ENCODE results near the gene PKDREJ. TPM values are rescaled to one million over a fixed set of nuclear protein-coding genes. Genes with fewer than 3 reads are reported as not detected.

Gene PKDREJ
- total RNA-seq, 1 experiment from 2014 or later = not detected

- no peak for DNase-seq (ENCODE audit: extremely low read depth, low read depth)
These were observed 23.7 kb downstream of the PKDREJ start for GRCh38 chr22:46239261-46240048.

DNA sequence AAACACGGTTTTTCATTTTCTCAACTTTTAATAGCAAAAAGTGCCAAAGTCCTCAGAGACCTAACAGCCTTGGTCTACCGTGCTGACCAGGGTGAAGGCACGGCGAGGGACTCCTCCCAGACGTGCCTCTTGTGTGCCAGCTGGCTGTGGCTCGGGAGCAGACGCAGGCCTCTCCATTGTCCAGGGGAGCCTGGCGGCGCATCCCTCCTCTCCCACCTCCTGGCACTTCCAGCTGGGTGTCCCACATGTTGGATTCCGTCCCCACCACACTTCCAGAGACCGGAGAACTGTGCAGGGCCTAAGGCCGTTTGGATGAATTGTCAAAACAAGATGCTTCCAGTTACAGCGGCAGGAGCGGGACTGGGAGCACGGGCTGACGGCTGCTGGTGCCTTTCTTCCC is 24.6 kb downstream of the PKDREJ start:
- DNase-seq (ENCODE audit: extremely low read depth, low read depth) = no peak

DNA sequence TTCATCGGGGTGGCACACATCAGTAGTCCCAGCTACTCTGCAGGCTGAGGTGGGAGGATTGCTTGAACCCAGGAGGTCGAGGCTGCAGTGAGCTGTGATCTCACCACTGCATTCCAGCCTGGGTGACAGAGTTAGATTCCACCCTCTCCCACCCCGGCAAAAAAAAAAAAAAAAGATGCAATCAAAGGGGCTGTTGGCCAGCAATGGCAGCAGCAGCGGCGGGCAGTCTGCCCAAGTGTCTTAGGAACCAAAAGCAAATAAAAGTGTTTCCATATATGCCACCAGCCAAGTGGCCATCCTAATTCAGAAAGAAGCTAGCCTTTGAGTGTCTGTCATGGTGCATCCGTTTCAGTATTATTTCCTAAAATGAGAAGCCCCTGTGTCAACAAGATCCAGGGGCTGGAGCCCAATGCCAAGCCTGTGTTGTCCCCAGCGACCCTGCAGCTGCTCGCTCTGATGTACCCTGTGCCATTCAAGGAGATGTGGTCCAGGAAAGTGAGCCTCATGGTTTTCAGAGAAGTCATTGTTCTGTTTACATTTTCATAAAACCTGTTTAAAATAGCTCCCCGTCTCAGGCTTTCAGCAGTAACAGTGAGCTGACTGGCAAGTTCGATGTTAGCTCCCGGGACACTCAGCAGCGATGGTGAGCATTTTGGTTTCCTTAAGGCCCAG is 25.6 kb downstream of the PKDREJ start:
- DNase-seq (ENCODE audit: extremely low read depth, low read depth) = no peak

DNA sequence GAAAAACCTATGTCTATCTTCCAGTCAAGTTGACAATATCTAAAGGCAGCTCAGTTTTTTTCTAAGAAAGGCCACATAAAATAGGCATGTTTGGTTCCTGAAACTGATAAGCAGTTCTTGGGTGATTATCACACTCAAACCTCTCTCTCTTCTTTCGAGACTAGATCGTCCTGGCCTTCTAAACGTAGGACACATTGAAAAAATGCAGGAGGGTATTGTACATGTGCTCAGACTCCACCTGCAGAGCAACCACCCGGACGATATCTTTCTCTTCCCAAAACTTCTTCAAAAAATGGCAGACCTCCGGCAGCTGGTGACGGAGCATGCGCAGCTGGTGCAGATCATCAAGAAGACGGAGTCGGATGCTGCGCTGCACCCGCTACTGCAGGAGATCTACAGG is 28.2 kb downstream of the PKDREJ start:
- DNase-seq (ENCODE audit: extremely low read depth, low read depth) = no peak

GRCh38 chr22:46233231-46233630 is 29.9 kb downstream of the PKDREJ start:
- DNase-seq (ENCODE audit: extremely low read depth, low read depth) = no peak

DNA sequence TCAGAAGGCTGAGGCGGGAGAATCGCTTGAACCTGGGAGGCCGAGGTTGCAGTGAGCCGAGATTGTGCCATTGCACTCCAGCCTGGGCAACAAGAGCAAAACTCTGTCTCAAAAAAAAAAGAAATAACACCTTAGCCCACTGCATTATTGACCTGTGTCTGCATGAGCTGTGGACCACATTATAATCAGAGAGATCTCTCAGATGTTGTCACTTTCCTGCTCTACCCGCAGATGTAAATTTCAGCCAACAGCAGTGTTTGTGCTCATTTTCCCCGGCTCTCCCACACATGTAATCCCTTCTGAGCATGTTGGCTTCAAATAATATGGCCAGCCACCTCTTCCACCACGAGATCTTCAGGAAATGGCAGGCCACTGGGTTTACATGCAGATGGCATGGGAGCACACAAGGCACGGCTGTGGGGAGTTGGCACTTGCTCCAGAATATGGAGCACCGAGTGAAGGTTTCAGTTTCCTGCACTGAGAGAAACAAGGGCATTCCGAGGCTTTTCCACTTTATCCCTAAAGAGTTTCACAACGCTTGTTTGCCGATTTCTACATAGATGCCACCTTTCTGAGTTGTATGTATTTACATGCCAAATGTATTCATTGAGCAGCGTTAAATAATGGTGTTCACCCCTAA is 32.8 kb downstream of the PKDREJ start:
- DNase-seq (ENCODE audit: extremely low read depth, low read depth) = no peak

- no peak for DNase-seq (ENCODE audit: extremely low read depth, low read depth)
These were observed 33.4 kb downstream of the PKDREJ start for GRCh38 chr22:46229701-46230100.

- no peak for DNase-seq (ENCODE audit: extremely low read depth, low read depth)
These were observed 36.6 kb downstream of the PKDREJ start for GRCh38 chr22:46226577-46226976.

GRCh38 chr22:46225631-46226030 is 37.5 kb downstream of the PKDREJ start:
- no peak for DNase-seq (ENCODE audit: extremely low read depth, low read depth)

DNA sequence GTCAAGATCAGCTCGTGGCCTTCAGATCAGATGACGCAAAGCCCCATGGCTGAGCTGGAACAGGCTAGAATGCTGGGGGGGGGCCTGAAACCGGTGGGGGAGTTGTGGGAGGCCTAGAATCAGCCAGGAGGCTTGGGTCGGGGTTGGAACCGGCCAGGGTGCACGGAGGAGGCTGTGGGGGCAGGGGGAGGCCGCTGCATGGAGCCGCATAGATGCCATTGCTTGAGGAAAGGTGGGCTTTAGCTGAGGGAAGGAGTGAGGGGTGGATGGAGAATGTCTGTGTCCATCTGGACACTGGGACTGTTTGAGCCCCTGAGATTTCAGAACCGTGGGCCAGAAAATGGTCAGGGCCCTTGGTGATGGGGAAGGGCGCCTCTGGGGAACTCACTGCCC is 38.2 kb downstream of the PKDREJ start:
- no peak for DNase-seq (ENCODE audit: extremely low read depth, low read depth)

DNA sequence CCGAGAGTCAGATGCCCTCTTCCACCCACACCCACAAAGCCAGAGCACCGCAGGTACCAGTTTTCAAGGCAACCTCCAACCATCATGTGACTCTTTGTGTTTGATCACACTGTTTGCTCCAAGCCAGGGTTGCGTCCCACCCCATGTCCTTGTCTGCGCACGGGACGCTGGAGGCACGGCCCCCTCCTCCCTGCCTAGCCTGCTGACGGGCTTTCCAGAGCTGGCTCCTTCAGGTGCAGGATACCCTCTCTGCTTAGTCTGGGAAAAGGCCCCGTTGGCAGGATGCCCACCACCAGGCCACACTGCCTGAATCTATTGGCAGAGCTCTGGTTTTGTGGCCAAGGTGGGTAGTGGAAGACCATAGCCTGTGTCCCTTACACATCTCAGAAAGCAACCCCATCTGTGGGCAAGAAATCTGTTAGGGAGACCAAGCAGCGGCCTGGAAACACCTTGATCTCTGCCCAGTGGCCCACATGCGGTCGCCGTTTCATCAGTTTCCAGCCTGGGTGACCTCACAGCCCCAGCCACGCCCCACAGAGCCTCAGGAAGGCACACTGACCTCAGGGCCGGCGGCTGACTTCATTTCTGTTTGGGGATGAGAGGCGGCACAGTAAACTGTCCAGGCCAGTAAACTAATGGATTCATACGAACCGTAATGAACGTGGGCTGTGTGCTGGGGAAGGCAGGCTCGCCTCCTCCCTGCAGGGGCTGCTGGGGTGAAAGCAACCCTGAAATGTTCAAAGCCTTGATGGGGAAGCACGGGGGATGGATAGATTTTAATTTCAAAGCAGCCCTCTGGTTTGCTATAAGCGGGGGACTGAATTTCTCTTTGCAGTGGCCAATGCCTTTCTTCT is 38.9 kb downstream of the PKDREJ start:
- DNase-seq (ENCODE audit: extremely low read depth, low read depth) = no peak

GRCh38 chr22:46220921-46221320 is 42.2 kb downstream of the PKDREJ start:
- DNase-seq (ENCODE audit: extremely low read depth, low read depth) = no peak

GRCh38 chr22:46219636-46220035 is 43.5 kb downstream of the PKDREJ start:
- no peak for DNase-seq (ENCODE audit: extremely low read depth, low read depth)

- no peak for DNase-seq (ENCODE audit: extremely low read depth, low read depth)
These were observed 48.5 kb downstream of the PKDREJ start for GRCh38 chr22:46214616-46215015.

DNA sequence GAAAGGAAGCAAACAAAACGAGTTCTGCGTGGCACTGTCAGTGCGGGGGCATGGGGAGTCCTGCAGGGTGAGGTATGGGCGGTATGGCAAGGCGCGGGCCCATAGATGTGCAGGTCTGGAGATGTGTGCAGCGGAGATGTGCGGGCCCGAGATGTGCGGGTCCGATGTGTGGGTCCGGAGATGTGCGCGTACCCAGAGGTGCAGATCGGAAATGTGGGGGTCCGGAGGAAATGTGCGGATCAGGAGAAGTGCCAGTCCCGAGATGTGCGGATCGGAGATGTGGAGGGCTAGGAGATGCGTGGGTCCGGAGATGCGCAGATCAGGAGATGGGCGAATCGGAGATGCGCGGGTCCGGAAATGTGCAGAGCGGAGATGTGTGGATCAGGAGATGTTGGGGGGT is 49.0 kb downstream of the PKDREJ start:
- no peak for DNase-seq (ENCODE audit: extremely low read depth, low read depth)

DNA sequence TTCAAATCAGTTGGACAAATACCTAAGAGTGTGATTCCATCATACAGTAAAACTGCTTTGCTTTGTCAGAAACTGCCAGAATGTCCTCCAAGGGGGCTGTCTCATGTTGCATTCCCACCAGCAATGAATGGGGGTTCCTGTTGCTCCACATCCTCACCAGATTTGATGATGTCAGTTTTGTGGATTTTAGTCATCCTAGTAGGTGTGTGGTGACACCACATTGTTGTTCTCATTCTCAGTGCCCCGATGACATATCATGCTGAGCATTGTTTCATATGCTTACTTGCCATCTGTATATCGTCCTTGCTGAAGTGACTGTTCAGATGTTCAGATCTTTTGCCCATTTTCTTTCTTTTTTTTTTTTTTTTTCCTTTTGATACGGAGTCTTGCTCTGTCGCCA is 50.1 kb downstream of the PKDREJ start:
- no peak for DNase-seq (ENCODE audit: extremely low read depth, low read depth)

DNA sequence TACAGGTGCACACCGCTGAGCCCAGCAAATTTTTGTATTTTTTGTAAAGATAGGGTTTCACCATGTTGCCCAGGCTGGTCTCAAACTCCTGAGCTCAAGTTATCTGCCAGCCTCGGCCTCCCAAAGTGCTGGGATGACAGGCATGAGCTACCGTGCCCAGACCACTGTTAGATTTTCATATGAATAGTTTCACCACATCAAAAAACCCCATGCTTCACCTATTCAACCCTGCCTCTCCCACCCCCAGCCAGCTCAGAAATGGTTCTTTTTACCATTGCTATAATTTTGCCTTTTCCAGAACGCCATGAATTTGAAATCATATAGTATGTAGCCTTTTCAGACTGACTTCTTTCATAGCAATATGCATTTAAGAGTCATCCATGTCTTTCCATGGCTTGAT is 50.9 kb downstream of the PKDREJ start:
- no peak for DNase-seq (ENCODE audit: extremely low read depth, low read depth)

- no peak for DNase-seq (ENCODE audit: extremely low read depth, low read depth)
These were observed 53.9 kb downstream of the PKDREJ start for GRCh38 chr22:46209262-46209661.
